A673 (cell line): ENCODE measurements around the gene ZMIZ2.

Source experiments
- EZH2 ChIP-seq: fragments of 200-600 bp; sonication (generic); IDR thresholded peaks from 2 replicates; pipeline ENCODE4 v1.6.1; 2017; ENCODE audit warnings: borderline replicate concordance, low read depth, mild to moderate bottlenecking, mixed read lengths, antibody characterized with exemption, low read length; ENCODE audit not compliant: poor library complexity, severe bottlenecking
- TF ChIP-seq, protein P1 (sequence below): fragments of 300-800, 200-600 bp; sonication (generic); conservative IDR thresholded peaks from 2 replicates; pipeline ENCODE4 v1.5.1; 2017; ENCODE audit warnings: low read depth, mild to moderate bottlenecking, antibody characterized with exemption, low read length, moderate library complexity, mixed read lengths

GRCh38 chr7:44713680-44714335 lies 34.8 kb upstream of the ZMIZ2 start:
- TF ChIP-seq, protein P1, sequence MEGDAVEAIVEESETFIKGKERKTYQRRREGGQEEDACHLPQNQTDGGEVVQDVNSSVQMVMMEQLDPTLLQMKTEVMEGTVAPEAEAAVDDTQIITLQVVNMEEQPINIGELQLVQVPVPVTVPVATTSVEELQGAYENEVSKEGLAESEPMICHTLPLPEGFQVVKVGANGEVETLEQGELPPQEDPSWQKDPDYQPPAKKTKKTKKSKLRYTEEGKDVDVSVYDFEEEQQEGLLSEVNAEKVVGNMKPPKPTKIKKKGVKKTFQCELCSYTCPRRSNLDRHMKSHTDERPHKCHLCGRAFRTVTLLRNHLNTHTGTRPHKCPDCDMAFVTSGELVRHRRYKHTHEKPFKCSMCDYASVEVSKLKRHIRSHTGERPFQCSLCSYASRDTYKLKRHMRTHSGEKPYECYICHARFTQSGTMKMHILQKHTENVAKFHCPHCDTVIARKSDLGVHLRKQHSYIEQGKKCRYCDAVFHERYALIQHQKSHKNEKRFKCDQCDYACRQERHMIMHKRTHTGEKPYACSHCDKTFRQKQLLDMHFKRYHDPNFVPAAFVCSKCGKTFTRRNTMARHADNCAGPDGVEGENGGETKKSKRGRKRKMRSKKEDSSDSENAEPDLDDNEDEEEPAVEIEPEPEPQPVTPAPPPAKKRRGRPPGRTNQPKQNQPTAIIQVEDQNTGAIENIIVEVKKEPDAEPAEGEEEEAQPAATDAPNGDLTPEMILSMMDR = no peak
- no peak for TF ChIP-seq EZH2
